ENCODE results near the gene ATAD5. TPM values are rescaled to one million over a fixed set of nuclear protein-coding genes. Genes with fewer than 3 reads are reported as not detected.
"Not testable (repeated sequence)": the region's sequence is repeated elsewhere in the genome, so short reads cannot be mapped to it uniquely, and the experiment has no call there.

ATAD5 gene
- total RNA-seq, 1 experiment from 2014 or later: 26.0 TPM

- Mint-ChIP-seq H3K4me1 (peaks cover 12% of the 10 kb centered on the region), H3K9me3 (no peaks in the 10 kb centered on the region), H3K27ac (no peak overlapping the region), H3K36me3 (no peaks in the 10 kb centered on the region; the same call in 1 of the 2 replicates), H3K27me3 (ENCODE audit: low read depth) (no peaks in the 10 kb centered on the region), H3K4me3 (no peak overlapping the region)
- ATAC-seq: no peak
- ChIA-PET CTCF (interaction anchor here (0.6 kb wide), 1 partner anchor 432 kb away, joined by 3 read pairs; no protein-coding TSS in a partner anchor), POLR2A (no interaction called here)
- DNase-seq (ENCODE audit: low spot score): no peak
- TF ChIP-seq NR1H2 (CRISPR knock-in tag; IDR thresholded peaks at IDR 0.05): no peak
- TF ChIP-seq NFYB (CRISPR knock-in tag; conservative IDR thresholded peaks at IDR 0.05; ENCODE audit: low read depth): no peak
- no peak for TF ChIP-seq ZNF263 (CRISPR knock-in tag; IDR thresholded peaks at IDR 0.05; ENCODE audit: low read depth)
- TF ChIP-seq STAT6 (CRISPR knock-in tag; conservative IDR thresholded peaks at IDR 0.05; ENCODE audit: low read depth): no peak
- no peak for TF ChIP-seq USF2 (CRISPR knock-in tag; IDR thresholded peaks at IDR 0.05)
- no peak for TF ChIP-seq GTF2I (CRISPR knock-in tag; conservative IDR thresholded peaks at IDR 0.05)
- TF ChIP-seq FOXP1 (CRISPR knock-in tag; IDR thresholded peaks at IDR 0.05; ENCODE audit: borderline replicate concordance): no peak
- TF ChIP-seq KAT7 (CRISPR knock-in tag; IDR thresholded peaks at IDR 0.05; ENCODE audit: borderline replicate concordance): no peak
Measured at GRCh38 chr17:30908717-30909420, 77.1 kb downstream of the ATAD5 start.

GRCh38 chr17:30910151-30910550 lies 78.4 kb downstream of the ATAD5 start:
- POLR2A ChIA-PET; H3K27me3 Mint-ChIP-seq (ENCODE audit: low read depth); H3K36me3 Mint-ChIP-seq; H3K27ac Mint-ChIP-seq; ATAC-seq; H3K9me3 Mint-ChIP-seq; H3K4me3 Mint-ChIP-seq; DNase-seq (ENCODE audit: low spot score); CTCF ChIA-PET: not testable (repeated sequence)
- H3K4me1 Mint-ChIP-seq: peaks cover 12% of the 10 kb centered on the region

GRCh38 chr17:30913955-30914354 lies 82.2 kb downstream of the ATAD5 start:
- CTCF ChIA-PET: no interaction called here
- DNase-seq (ENCODE audit: low spot score) (no peak), ATAC-seq (no peak)
- peaks cover 11% of the 10 kb centered on the region for H3K27me3 Mint-ChIP-seq (ENCODE audit: low read depth)
- no peaks in the 10 kb centered on the region for H3K9me3 Mint-ChIP-seq
- no peaks in the 10 kb centered on the region for H3K36me3 Mint-ChIP-seq
- TF ChIP-seq ZNF263 (CRISPR knock-in tag; IDR thresholded peaks at IDR 0.05; ENCODE audit: low read depth): no peak
- TF ChIP-seq NR2C2 (CRISPR knock-in tag; IDR thresholded peaks at IDR 0.05): no peak
- no peak for TF ChIP-seq ZNF121 (CRISPR knock-in tag; IDR thresholded peaks at IDR 0.05)
- no peak for TF ChIP-seq MAX (CRISPR knock-in tag; IDR thresholded peaks at IDR 0.05)
- no peak for TF ChIP-seq ZNF219 (CRISPR knock-in tag; IDR thresholded peaks at IDR 0.05; ENCODE audit: borderline replicate concordance)
- TF ChIP-seq TEAD4 (CRISPR knock-in tag; IDR thresholded peaks at IDR 0.05): no peak
- no peak for TF ChIP-seq CREB1 (CRISPR knock-in tag; IDR thresholded peaks at IDR 0.05)
- TF ChIP-seq ZNF532 (CRISPR knock-in tag; IDR thresholded peaks at IDR 0.05; ENCODE audit: borderline replicate concordance): no peak
- TF ChIP-seq TP53 (CRISPR knock-in tag; IDR thresholded peaks at IDR 0.05): no peak
- TF ChIP-seq HMGXB4 (CRISPR knock-in tag; IDR thresholded peaks at IDR 0.05): no peak
- no peak for TF ChIP-seq MYBL2 (CRISPR knock-in tag; IDR thresholded peaks at IDR 0.05)
- no peak for TF ChIP-seq ZNF671 (CRISPR knock-in tag; IDR thresholded peaks at IDR 0.05)
- no peak for TF ChIP-seq CDX4 (CRISPR knock-in tag; IDR thresholded peaks at IDR 0.05; ENCODE audit: borderline replicate concordance)
- H3K4me1 Mint-ChIP-seq: no peaks in the 10 kb centered on the region
- POLR2A ChIA-PET: interaction anchor here (0.6 kb wide), 1 partner anchor 487 kb away, joined by 4 read pairs; no protein-coding TSS in a partner anchor
- H3K4me3 Mint-ChIP-seq: no peak overlapping the region
- no peak overlapping the region for H3K27ac Mint-ChIP-seq
